Fibroblast of the conjunctiva (primary cell): ENCODE data around the gene SRGN.
"Not testable (repeated sequence)": the region's sequence is repeated elsewhere in the genome, so short reads cannot be mapped to it uniquely, and the experiment has no call there.

Experiments used
- DNase-seq: peaks from one replicate; pipeline ENCODE4 v3.0.0-alpha.2; 2010; ENCODE audit warnings: low read depth

The SRGN gene, protein sequence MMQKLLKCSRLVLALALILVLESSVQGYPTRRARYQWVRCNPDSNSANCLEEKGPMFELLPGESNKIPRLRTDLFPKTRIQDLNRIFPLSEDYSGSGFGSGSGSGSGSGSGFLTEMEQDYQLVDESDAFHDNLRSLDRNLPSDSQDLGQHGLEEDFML

DNA sequence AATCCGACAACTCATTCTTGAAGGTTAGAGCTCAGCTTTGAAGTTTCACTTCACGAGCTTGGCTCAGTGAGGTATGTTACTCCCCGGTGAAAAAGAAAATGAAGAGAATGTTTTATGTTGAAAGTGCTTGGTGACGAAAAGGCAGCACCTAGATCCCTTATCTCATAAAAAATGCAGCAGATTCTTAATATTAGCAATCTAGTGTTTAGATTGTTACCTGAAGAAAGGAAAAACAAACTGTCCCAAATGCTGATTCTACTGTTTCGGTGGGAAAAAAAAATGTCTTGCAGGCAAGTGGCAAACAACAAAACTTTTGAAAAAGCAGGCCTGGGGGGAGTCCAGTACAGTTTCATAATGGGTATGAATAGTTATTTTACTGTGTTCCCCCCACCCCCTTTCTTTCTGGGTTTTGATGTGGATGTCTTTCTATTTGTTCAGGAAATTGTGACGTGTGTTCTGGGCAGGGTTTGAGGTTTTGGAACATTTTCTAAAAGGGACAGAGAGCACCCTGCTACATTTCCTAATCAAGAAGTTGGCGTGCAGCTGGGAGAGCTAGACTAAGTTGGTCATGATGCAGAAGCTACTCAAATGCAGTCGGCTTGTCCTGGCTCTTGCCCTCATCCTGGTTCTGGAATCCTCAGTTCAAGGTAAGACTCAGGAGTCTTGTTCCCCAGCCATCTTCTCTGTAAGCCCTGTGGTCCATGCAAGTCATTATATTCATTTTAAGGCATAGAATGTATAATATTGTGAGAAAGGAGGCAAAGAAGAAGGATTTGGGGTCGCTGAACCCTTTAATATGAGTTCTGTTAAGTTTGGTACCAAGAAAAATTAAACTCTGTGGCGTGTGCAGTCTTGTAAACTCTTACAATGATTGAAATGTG lies at the start of gene SRGN:
SRGN (plus strand) TSS at position 514 of the 881 bp plus-strand sequence; CDS start at position 569, 55 bp downstream.
- DNase-seq, result peak; percentile 77

DNA sequence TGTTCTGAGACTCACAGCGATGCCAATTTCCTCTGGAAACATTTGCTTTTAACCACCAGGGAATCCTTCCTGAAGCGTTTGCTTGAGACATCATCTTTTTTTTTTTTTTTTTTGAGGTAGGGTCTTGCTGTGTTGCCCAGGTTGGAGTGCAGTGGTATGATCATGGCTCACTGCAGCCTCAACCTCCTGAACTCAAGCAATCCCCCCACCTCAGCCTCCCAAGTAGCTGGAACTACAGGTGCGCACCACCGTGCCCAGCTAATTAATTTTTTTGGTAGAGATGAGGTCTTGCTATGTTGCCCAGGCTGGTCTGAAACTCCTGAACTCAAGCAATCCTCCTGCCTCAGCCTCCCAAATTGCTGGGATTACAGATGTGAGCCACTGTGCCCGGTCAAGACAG lies 47.0 kb upstream of the SRGN start:
- DNase-seq, result not testable (repeated sequence)

DNA sequence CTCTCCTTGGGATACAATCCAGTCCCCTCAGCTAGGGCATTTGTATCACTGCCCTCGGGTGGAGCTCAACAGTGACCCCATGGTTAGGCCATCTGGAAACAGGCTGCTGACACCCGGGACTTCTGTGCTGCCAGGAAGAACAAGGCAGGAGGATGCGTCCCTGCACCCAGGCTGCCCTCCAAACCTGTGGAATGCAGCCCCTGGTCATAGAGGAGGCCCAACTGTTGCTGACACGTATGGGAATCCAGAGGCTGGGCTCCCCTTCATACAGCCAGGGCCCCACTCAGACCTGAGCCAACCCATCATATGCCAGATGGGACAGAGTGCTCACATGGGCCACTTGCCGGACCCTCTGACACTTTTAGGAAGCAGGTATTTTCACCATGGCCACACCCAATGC lies 45.5 kb upstream of the SRGN start:
- DNase-seq, result no peak

DNA sequence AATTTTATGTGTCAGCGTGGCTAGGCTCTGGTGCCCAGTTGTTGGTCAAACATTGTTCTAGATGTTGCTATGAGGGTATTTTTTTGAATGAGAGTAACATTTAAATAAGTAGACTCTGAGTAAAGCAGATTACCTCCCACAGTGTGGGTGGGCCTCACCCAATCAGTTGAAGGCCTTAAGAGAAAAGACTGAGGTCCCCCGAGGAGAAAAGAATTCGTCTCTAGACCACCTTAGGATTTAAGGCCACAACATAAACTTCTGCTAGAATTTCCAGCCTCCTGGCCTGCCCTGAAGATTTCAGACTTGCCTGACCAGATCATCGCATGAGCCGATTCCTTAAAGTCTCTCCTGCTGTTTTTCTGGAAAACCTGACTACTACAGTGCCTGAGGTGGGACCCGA lies 45.1 kb upstream of the SRGN start:
- DNase-seq, result no peak

DNA sequence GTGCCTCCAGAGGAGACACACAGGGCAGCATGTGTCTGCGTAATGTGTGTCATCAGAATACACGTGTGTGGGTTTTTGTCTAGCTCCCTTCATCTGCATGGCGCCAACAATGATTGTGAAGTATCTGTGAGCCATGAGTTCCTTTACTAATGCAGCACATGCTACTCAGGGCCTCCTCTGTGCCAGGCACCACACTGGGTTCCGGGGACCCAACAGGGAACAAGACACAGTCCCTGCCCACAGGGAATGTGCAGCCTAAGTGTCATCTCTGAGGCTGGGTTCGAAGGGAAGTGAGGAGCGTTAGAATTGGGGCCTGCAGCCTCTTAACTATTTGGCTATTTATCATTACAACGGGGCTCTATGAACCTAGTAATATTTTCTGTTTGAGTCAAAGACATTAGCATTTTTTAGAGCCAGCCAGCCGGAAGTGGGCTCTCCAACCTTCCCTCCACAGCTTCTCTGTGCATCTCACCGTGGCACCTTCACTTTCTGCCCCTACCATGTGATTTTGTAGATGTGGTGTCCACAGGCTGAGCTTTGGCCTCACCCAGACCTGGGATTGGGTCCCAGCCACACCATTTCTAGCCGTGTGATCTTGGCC lies 43.9 kb upstream of the SRGN start:
- no peak for DNase-seq

DNA sequence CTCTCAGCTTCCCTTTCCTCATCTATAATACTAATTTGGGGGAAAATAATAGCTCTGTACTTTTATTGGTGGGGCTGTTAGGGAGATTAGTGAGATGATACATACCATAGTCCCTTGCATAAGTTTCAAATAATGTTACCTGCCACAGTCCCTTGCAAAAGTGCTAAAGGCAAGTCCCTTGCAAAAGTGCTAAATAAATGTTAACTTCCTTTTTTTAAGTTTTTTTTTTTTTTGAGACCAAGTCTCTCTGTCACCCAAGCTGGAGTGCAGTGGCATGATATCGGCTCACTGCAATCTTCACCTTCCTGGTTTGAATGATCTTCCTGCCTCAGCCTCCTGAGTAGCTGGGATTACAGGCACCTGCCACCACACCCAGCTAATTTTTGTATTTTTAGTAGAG lies 43.4 kb upstream of the SRGN start:
- no peak for DNase-seq

DNA sequence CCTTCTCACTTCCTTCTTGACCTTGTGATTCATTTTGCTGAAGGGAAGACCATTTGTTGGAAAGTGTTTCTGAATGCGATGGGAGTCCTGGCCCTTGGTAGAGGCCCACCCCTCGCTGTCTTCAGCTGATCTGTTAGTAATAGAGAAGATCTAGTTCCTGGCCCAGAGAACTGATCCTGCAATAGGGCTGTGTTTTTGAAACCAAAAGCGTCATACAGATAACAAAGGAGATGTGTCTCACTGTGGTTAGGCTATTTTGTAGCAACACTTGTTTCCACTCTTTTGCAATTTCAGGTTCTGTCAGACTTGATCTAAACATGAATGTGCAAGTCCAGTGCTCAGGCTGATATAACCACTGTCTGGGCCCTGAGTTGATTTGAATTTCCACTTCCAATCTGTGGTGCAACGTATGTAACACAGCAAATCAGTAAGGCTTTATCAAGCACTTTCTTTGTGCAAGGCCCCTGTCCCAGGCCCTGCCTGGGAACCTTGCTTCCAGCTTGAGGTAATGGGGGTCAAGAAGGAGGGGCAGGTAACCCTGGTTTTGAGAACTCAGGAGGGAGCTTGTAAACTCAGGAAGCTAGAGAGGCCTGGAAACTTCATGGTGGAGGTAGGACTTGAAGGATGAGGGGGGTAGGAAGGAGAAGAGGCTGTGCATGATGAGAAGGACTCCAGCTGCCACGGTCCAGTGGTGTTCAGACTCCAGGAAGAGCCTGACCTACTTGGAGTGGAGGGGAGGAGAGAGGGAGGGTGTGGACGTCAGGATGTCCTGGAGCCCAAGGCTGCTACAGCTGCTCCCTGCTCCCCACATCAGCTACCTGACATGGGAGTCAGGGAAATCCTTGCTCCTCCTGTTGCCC lies 42.2 kb upstream of the SRGN start:
- no peak for DNase-seq

DNA sequence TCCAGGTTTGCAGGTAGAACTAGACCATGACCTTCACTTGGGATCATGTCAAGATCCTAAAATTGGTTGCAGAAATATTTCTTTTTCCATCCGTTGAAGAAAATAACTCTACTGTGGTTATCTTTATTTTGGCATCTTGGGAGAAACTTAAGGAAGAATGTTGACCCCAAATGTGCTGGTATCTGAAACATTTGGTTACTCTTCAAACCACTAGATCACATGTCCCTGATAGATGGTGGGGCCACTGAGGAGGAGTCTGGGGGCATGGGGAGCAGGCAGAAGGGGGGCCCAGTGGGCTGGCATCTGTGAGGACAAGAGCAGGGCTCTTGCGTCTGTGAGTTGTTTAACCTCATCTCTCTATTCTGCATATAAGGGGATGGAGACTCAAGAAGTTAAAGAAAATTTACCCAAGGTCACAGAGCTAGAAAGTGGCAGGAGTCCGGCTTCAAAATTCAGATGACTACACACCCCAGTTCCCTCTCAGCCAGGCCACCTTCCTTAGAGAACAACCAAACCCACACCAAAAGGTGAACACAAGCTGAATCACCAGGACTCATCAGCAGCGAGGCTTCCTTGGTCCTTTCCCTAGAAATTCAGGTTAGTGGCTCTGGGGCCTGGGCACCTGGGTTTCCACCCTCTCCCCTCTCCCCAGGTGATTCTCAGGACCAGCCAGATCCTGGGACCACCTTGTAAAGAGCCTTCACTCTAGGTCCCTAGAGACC lies 40.6 kb upstream of the SRGN start:
- DNase-seq, result no peak

DNA sequence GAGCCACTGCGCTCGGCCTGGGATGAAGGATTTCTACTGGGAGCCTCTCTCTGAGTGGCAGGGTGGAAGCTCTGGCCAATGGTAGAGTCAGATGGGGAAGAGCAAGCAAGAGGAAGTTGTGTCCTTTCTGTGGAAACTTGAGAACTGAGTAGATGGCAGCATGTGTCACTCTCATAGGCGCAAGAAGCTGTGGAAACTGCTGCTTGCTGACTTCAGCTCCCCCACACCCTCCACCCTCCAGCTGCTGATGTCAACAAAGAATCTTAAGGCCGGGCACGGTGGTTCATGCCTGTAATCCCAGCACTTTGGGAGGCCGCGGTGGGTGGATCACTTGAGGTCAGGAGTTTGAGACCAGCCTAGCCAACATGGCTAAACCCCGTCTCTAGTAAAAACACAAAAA lies 39.8 kb upstream of the SRGN start:
- DNase-seq, result no peak

DNA sequence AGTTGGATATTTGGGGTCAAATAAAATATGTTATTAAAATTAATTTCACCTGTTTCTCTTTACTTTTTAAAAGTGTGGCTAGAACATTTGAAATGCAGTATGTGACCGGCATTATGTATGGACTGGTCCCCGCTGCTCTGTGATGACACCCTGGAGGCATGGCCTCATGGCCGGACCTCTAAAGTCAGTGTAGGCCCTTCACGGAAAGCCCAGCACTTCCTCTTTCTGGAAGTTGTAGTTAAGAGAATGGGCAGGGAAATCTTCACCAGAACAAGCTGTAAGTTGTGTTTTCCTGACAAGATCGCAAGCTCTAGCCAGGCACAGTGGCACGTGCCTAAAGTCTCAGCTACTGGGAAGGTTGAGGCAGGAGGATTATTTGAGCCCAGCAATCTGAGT lies 38.3 kb upstream of the SRGN start:
- DNase-seq, result no peak

DNA sequence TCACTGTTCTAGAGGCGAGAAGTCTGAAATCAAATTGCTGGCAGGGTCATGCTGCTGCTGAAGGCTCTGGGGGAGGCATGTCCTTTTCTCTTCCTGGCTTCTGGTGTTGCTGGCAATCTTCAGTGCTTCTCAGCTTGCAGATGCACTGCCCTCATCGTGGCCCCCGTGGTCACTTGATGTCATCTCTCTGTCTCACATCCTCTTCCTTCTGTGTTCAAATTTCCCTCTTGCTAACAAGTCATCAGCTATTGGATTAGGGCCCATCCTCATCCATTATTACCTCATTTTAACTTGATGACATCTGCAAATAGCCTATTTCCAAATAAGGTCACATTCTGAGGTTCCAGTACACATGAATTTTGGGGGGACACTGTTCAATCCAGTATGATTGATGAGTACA lies 36.6 kb upstream of the SRGN start:
- DNase-seq, result no peak

DNA sequence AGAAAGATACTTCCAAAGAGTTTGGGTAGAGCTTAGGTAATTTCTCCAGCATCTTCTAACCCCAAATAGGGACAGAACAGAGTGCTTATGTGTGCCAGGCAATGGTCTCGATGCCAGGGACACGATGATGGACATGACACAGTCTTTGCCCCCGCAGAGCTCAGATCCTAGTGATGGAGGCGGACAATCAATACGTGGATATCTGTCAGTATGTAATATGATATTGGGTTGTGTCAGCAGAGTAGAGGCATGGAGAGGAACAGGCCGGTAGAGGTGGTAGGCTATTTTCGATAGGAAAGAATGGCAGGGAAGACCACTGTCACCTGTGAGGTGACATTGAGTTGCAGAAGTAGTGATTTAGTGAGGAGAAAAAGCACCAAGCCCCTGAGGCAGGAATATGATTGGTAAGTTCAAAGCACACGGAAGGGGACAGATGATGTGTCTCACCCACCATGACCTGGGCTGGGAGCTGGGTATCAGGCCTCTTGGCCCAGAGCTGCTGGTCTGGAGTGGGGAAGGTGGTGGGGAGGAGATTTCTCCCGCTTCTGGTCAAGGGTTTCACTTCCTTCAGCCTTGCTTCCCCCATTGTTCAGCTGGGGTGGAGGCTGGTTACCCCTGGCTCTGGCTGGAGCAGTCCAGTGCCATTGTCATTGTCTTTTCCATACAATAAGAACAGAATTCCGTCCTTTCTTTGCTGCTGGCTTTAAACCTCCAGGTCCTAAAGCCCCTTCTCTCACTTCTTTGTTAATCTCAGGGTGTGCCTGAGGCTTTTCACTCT lies 36.0 kb upstream of the SRGN start:
- no peak for DNase-seq

DNA sequence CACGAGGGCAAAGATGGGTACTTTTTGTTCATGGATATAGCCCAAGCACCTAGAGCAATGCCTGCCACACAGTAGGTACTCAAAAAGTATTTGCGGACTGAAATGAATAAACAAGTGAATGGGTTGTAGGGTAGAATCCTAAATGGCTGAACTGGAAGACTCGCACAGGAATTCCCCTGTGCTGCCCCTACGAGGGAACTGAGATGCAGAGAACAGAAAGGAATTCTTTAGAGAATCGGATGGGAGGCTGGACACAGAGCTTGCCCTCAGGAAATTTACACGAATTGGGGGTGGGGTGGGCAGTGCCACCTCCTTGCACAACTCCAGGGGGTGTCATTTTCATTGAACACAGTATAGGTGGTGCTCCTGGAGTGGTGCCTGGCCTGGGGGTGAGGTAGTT lies 35.2 kb upstream of the SRGN start:
- DNase-seq, result no peak

DNA sequence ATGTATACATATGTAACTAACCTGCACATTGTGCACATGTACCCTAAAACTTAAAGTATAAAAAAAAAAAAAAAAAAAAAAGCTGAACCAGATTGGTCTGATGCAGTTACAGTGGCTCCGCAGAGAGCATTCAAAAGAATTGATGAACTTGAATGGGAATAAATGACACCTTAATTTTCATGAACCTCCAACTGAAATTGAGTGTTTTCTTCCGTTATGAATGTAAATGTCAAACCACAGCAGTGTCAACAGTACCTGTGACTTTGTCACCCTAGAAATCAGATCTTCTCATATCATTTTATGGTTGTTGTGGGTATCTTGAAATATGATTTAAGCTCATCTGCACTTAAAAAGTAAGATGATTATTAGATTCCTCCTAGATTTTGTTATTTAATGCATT lies 32.7 kb upstream of the SRGN start:
- no peak for DNase-seq

DNA sequence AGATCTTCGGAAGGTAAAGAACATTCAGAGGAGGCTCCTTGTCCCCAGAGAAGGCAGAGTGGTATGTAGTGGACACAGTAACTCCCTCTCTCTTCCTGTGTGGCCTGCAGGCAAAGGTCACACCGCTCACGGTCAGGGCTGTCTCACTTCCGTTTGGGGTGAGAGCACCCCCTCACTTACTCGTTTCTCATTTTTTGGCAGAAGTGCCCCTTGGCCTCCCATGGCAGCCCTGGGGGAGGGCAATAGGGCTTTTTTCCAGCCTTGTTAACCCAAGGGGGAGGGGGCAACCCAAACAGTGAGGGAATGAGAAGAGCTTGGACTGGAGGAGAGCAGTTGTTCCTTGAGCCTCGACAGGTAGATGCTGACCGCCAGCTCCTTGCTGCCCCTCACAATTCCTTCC lies 31.8 kb upstream of the SRGN start:
- DNase-seq, result no peak

DNA sequence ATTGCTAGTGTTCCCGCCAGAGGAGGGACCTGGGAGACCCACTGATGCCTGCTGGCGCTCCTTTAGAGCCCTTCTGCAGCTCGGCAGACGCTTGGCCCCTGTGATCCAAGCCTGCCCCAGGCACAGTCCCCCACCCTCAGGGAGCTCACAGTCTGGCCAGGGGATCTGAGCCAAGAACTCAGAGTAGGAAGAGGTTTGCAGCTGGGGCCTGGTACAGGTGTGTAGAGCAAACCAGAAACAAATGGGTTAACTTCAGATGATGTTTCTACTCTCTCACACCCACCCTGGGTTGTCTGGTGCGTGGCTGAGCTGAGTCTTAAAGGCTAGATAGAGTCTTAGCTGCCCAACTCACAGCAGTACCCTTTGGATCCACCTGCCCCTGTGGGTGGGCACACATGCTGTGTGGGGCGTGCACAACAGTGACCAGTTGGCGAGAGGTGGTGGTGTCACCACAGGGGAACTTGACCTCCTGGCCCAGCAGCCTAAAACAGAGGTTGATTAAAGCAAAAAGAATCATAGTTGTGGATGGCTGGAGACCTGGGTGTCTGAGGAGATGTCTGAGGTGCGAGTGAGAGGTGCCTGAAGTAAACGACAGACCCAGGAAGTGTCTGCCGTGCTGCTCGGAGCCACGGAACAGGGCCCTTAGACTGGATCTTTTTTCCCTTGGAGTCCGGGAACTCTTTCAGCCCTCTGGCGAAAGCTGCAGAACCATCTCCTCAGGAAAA lies 31.2 kb upstream of the SRGN start:
- DNase-seq, result no peak

DNA sequence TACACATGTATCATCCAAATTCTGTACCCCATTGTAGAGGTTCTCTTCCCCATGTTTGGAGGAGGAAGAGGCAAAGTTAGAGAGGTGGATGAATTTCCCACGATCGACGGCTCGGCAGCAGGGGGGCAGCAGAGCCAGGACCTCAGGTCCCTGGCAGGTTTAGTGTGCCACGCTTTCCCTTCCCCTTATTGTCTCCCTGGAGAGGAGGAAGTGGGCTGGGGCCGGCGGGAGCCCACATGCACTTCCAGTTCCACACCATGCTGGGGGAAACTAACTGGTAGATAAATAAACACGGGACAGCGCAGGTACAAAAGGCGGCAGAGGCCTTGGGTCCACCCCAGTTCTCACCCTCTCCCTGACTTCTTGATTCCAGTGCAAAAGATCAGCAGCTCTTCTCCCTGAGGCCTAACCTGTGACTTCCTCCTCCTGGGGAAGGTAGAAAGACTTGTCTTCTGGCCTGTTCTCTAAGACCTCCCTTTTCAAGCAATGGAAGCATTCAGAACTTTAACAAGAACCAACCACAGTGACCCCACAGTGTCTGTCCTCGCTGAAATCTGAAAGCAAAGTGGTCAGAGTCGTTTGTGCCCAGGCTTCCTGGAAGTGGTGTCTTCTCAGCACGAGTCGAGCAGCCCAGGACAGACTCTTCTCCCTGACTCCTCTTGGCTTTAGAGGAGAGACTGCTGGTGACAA lies 30.5 kb upstream of the SRGN start:
- no peak for DNase-seq

DNA sequence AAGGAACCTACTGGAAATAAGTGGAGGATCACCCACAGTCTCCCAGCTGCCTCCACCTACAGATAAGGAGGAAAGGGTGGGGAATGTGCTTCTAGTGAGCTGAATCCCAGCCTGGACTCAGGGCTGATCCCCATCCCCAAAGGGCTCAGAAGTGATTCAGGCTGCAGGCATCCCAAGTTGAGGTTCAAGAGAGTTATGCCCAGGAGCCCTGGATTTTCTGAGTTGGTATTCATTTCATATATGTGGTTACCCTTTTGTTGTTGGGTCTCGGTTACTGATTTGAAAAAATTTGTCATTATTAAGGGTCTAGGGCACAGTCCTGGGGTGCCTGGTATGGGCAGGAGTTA lies 30.0 kb upstream of the SRGN start:
- DNase-seq, result no peak

DNA sequence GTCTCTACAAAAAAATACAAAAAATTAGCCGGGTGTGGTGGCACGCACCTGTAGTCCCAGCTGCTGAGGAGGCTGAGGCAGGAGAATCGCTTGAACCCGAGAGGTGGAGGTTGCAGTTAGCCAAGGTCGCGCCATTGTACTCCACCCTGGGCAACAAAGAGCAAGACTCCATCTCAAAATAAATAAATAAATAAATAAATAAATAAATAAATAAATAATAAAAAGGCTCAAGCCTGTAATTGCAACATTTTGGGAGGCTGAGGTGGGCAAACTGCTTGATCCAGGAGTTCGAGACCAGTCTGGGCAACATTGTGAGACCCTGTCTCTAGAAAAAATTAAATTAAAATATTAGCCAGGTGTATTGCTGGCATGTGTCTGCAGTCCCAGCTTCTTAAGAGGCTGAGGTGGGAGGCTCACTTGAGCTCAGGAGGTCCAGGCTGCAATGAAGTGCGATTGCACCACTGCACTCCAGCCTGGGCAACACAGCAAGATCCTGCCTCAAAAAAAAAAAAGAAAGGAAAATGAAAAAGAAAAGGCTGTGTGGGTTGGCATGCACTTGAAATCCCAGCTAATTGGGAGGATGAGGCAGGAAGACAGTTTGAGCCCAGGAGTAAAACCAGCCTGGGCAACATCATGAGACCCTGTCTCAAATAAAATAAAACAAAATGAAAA lies 27.6 kb upstream of the SRGN start:
- DNase-seq, result no peak
